CD4-positive, alpha-beta T cell treated with Interleukin-10 for 1 hour (primary cell): ENCODE results near the gene GARS1.

Source experiments
- DNase-seq: peaks from one replicate; pipeline ENCODE4 v3.0.0-alpha.2; 2020

Gene GARS1

GRCh38 chr7:30656006-30656957 is 61.6 kb downstream of the GARS1 start:
- DNase-seq = no peak

- no peak for DNase-seq
Observed at GRCh38 chr7:30657131-30657530, 62.5 kb downstream of the GARS1 start.

GRCh38 chr7:30658479-30659074 is 63.9 kb downstream of the GARS1 start:
- no peak for DNase-seq

GRCh38 chr7:30659312-30659711 is 64.6 kb downstream of the GARS1 start:
- DNase-seq = no peak

GRCh38 chr7:30660331-30661255 is 65.9 kb downstream of the GARS1 start:
- DNase-seq = no peak

GRCh38 chr7:30661926-30662325 is 67.2 kb downstream of the GARS1 start:
- no peak for DNase-seq

- DNase-seq = no peak
Observed at GRCh38 chr7:30662431-30662939, 67.8 kb downstream of the GARS1 start.

GRCh38 chr7:30663414-30663813 is 68.7 kb downstream of the GARS1 start:
- no peak for DNase-seq

GRCh38 chr7:30664184-30664885 is 69.7 kb downstream of the GARS1 start:
- no peak for DNase-seq

GRCh38 chr7:30665043-30665442 is 70.4 kb downstream of the GARS1 start:
- no peak for DNase-seq

GRCh38 chr7:30665449-30665848 is 70.8 kb downstream of the GARS1 start:
- no peak for DNase-seq

GRCh38 chr7:30667172-30667571 is 72.5 kb downstream of the GARS1 start:
- DNase-seq = no peak

GRCh38 chr7:30668102-30668501 is 73.4 kb downstream of the GARS1 start:
- no peak for DNase-seq

GRCh38 chr7:30671793-30672465 is 77.3 kb downstream of the GARS1 start:
- peak; percentile 4 for DNase-seq

- no peak for DNase-seq
Observed at GRCh38 chr7:30674420-30674819, 79.7 kb downstream of the GARS1 start.

- no peak for DNase-seq
Observed at GRCh38 chr7:30674876-30675275, 80.2 kb downstream of the GARS1 start.

- DNase-seq = no peak
Observed at GRCh38 chr7:30678805-30679204, 84.1 kb downstream of the GARS1 start.

- no peak for DNase-seq
Observed at GRCh38 chr7:30679664-30680063, 85.0 kb downstream of the GARS1 start.

GRCh38 chr7:30681331-30681797 is 86.7 kb downstream of the GARS1 start:
- DNase-seq = no peak

- DNase-seq = no peak
Observed at GRCh38 chr7:30681815-30682211, 87.1 kb downstream of the GARS1 start.
